Endodermal cell (in vitro differentiated cells): ENCODE results near the gene GKN1. TPM values are rescaled to one million over a fixed set of nuclear protein-coding genes. Genes with fewer than 3 reads are reported as not detected.

Source experiments
- DNase-seq: peaks from one replicate; pipeline ENCODE4 v3.0.0-alpha.2; 2017
- H3K27ac ChIP-seq: 2 replicates; pipeline ENCODE4 v1.5.1; 2013; ENCODE audit warnings: mild to moderate bottlenecking, low read depth, low read length, moderate library complexity
- H3K27me3 ChIP-seq: 2 replicates; pipeline ENCODE4 v1.6.1; 2013; ENCODE audit warnings: mild to moderate bottlenecking, low read length, moderate library complexity; ENCODE audit not compliant: insufficient read depth, control insufficient read depth, poor library complexity, severe bottlenecking
- H3K36me3 ChIP-seq: 2 replicates; pipeline ENCODE4 v1.7.0; 2013; ENCODE audit warnings: mild to moderate bottlenecking, low read length, moderate library complexity; ENCODE audit not compliant: control insufficient read depth, insufficient read depth
- H3K4me1 ChIP-seq: one replicate; pipeline ENCODE4 v1.7.0; 2013; ENCODE audit warnings: low read length; ENCODE audit not compliant: control insufficient read depth, insufficient read depth
- H3K4me3 ChIP-seq: 2 replicates; pipeline ENCODE4 v1.5.1; 2013; ENCODE audit warnings: mild to moderate bottlenecking, low read length, moderate library complexity
- H3K9ac ChIP-seq: 2 replicates; pipeline ENCODE4 v1.6.1; 2013; ENCODE audit warnings: mild to moderate bottlenecking, low read length, moderate library complexity; ENCODE audit not compliant: poor library complexity, severe bottlenecking; ENCODE audit errors: extremely low read depth
- H3K9me3 ChIP-seq: 2 replicates; pipeline ENCODE4 v1.6.1; 2013; ENCODE audit warnings: mild to moderate bottlenecking, low read length, moderate library complexity; ENCODE audit not compliant: control insufficient read depth
- H3K27ac Mint-ChIP-seq: 2 replicates; pipeline ENCODE4 v1.8.0; 2020; ENCODE audit warnings: mixed read lengths
- H3K27me3 Mint-ChIP-seq: 2 replicates; pipeline ENCODE4 v1.8.0; 2021; ENCODE audit warnings: mild to moderate bottlenecking, mixed read lengths; ENCODE audit not compliant: insufficient read depth
- H3K36me3 Mint-ChIP-seq: 2 replicates; pipeline ENCODE4 v1.8.0; 2020; ENCODE audit warnings: low read depth, mixed read lengths
- H3K4me1 Mint-ChIP-seq: 2 replicates; pipeline ENCODE4 v1.8.0; 2020; ENCODE audit warnings: mixed read lengths
- H3K4me3 Mint-ChIP-seq: 2 replicates; pipeline ENCODE4 v1.8.0; 2020; ENCODE audit warnings: mild to moderate bottlenecking, moderate library complexity, mixed read lengths
- H3K9me3 Mint-ChIP-seq: 2 replicates; pipeline ENCODE4 v1.8.0; 2020; ENCODE audit warnings: mild to moderate bottlenecking, mixed read lengths
- WGBS, 2 experiments: methylation state at CpG; one replicate each; pipeline versions ENCODE4 v1.1.5 to v1.1.7; 2013; ENCODE audit warnings: missing lambda C conversion rate in 2 of 2, mixed read lengths in 1 of 2; ENCODE audit not compliant: insufficient coverage in 1 of 2, insufficient read length in 1 of 2; 5-methylcytosine and 5-hydroxymethylcytosine counted together
- total RNA-seq, 2 donors: library from RNA; stranded (reverse); fragmentation: NEBNext Ultra II Directional in 1 of 2; extraction: Animal tissue kit (Norgen Biotek cat#: 25700) in 1 of 2; gene quantifications; 2 replicates in 1 of 2; 3 replicates in 1 of 2; pipeline ENCODE4 v1.2.1, GENCODE V29; 2021
- TF ChIP-seq, protein P1 (sequence below): fragments of 200-600 bp; sonication (generic); conservative IDR thresholded peaks from 2 replicates; pipeline ENCODE4 v1.5.0; 2021; ENCODE audit warnings: antibody characterized with exemption, mild to moderate bottlenecking

The GKN1 gene
- total RNA-seq, 2 donors from 2014 or later, result not detected

DNA sequence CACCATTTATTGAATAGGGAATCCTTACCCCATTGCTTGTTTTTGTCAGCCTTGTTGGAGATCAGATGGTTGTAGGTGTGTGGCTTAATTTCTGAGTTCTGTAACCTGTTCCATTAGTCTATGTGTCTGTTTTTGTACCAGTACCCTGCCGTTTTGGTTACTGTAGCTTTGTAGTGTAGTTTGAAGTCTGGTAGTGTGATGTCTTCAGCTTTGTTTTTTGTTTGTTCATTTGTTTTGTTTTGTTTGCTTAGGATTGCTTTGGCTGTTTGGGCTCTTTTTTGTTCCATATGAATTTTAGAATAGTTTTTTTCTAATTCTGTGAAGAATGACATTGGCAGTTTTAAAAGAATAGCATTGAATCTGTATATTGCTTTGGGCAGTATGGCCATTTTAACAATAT lies 34.5 kb upstream of the GKN1 start:
- Mint-ChIP-seq H3K9me3 (peaks cover 11% of the 10 kb centered on the region), H3K27ac (no peak overlapping the region), H3K4me1 (peaks cover 12% of the 10 kb centered on the region), H3K36me3 (no peaks in the 10 kb centered on the region), H3K4me3 (no peak overlapping the region), H3K27me3 (peaks cover 23% of the 10 kb centered on the region)
- H3K4me3 ChIP-seq, result no peak overlapping the region
- no peak overlapping the region for H3K9ac ChIP-seq
- H3K36me3 ChIP-seq, result no peaks in the 10 kb centered on the region
- peaks cover 3% of the 10 kb centered on the region for H3K27me3 ChIP-seq
- H3K27ac ChIP-seq, result no peak overlapping the region
- H3K4me1 ChIP-seq, result peaks cover 4% of the 10 kb centered on the region
- DNase-seq, result no peak
- 86 to 100% methylated on average over 1 of the region's 1 CpG for WGBS, 2 experiments
- TF ChIP-seq, protein P1, sequence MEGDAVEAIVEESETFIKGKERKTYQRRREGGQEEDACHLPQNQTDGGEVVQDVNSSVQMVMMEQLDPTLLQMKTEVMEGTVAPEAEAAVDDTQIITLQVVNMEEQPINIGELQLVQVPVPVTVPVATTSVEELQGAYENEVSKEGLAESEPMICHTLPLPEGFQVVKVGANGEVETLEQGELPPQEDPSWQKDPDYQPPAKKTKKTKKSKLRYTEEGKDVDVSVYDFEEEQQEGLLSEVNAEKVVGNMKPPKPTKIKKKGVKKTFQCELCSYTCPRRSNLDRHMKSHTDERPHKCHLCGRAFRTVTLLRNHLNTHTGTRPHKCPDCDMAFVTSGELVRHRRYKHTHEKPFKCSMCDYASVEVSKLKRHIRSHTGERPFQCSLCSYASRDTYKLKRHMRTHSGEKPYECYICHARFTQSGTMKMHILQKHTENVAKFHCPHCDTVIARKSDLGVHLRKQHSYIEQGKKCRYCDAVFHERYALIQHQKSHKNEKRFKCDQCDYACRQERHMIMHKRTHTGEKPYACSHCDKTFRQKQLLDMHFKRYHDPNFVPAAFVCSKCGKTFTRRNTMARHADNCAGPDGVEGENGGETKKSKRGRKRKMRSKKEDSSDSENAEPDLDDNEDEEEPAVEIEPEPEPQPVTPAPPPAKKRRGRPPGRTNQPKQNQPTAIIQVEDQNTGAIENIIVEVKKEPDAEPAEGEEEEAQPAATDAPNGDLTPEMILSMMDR, result no peak
- no peaks in the 10 kb centered on the region for H3K9me3 ChIP-seq

DNA sequence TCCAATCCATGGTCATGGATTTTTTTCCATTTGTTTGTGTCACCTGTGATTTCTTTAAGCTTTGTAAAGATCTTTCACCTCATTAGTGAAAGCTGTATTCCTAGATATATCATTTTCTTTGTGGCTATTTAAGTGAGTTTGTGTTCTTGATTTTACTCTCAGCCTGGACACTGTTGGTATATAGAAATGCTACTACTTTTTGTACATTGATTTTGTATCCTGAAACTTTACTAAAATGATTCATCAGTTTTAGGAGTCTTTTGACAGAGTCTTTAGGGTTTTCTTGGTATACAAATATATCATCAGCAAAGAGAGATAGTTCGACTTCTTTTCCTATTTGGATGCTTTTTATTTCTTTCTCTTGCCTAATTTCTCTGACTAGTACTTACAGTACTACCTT lies 34.1 kb upstream of the GKN1 start:
- TF ChIP-seq, protein P1, result no peak
- 86% methylated on average over 1 of the region's 1 CpG; no CpG with 5 or more reads in 1 of the 2 experiments for WGBS, 2 experiments
- H3K27me3 ChIP-seq, result peaks cover 3% of the 10 kb centered on the region
- H3K27me3 Mint-ChIP-seq, result peaks cover 23% of the 10 kb centered on the region
- H3K4me3 ChIP-seq, result no peak overlapping the region
- no peak for DNase-seq
- H3K9me3 ChIP-seq, result no peaks in the 10 kb centered on the region
- H3K27ac ChIP-seq, result no peak overlapping the region
- H3K4me1 Mint-ChIP-seq, result peaks cover 12% of the 10 kb centered on the region
- peaks cover 4% of the 10 kb centered on the region for H3K4me1 ChIP-seq
- no peaks in the 10 kb centered on the region for H3K36me3 Mint-ChIP-seq
- H3K27ac Mint-ChIP-seq, result no peak overlapping the region
- no peak overlapping the region for H3K9ac ChIP-seq
- peaks cover 11% of the 10 kb centered on the region for H3K9me3 Mint-ChIP-seq
- no peak overlapping the region for H3K4me3 Mint-ChIP-seq
- H3K36me3 ChIP-seq, result no peaks in the 10 kb centered on the region

DNA sequence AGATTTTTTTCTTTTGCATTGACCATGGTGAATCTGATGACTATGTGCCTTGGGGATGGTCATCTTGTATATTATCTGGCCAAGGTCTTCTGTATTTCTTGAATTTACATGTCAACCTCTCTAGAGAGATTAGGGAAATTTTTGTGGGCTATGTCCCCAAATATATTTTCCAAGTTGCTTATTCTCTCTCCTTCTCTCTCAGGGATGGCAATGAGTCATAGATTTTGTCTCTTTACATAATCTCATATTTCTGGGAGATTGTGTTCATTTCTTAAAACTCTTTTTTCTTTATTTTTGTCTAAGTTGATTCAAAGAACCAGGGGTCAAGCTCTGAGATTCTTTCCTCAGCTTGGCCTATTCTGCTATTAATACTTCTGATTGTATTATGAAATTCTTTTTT lies 31.6 kb upstream of the GKN1 start:
- no peaks in the 10 kb centered on the region for H3K9me3 ChIP-seq
- Mint-ChIP-seq H3K4me3 (no peak overlapping the region), H3K36me3 (no peaks in the 10 kb centered on the region), H3K9me3 (peaks cover 11% of the 10 kb centered on the region), H3K27me3 (peaks cover 24% of the 10 kb centered on the region), H3K27ac (no peak overlapping the region), H3K4me1 (peaks cover 12% of the 10 kb centered on the region)
- H3K4me3 ChIP-seq, result no peak overlapping the region
- no peak overlapping the region for H3K9ac ChIP-seq
- H3K27me3 ChIP-seq, result no peaks in the 10 kb centered on the region
- no peak for DNase-seq
- H3K4me1 ChIP-seq, result peaks cover 4% of the 10 kb centered on the region
- H3K36me3 ChIP-seq, result no peaks in the 10 kb centered on the region
- TF ChIP-seq, protein P1, result no peak
- no peak overlapping the region for H3K27ac ChIP-seq
